ENCODE measurements around the gene UBXN6. TPM values are rescaled to one million over a fixed set of nuclear protein-coding genes. Genes with fewer than 3 reads are reported as not detected.

Gene UBXN6
- total and polyA plus RNA-seq, 7 donors: 110 to 274 (median 134) TPM

- peaks cover 10% of the 10 kb centered on the region for H3K4me1 ChIP-seq
- ATAC-seq: no peak
- WGBS, 3 donors: 97 to 99% (median 98%) methylated on average over 3 of the region's 3 CpGs
- H3K27ac ChIP-seq: no peak overlapping the region
- peaks cover 0 to 31% of the 10 kb centered on the region in 2 donors for H3K36me3 ChIP-seq (ENCODE audit: insufficient read depth in 1 of 2, low read depth in 1 of 2)
- no peak for TF ChIP-seq CTCF (IDR thresholded peaks at IDR 0.05)
- H3K4me3 ChIP-seq: no peak overlapping the region
- intact Hi-C loops (cut with DNase I): loop anchor here in 1 of 2 donors (10.0 kb wide), 1 partner anchor 139 kb away; the partner anchor contains the start of gene SHD
- no peak for DNase-seq
- no peaks in the 10 kb centered on the region for H3K9me3 ChIP-seq
- no peaks in the 10 kb centered on the region for H3K27me3 ChIP-seq (ENCODE audit: insufficient read depth in 3 of 3, low read length in 2 of 3)
These were observed 44.0 kb downstream of the UBXN6 start for GRCh38 chr19:4413588-4413987.

GRCh38 chr19:4409123-4409933 is 48.3 kb downstream of the UBXN6 start:
- H3K27me3 ChIP-seq (ENCODE audit: insufficient read depth in 3 of 3, low read length in 2 of 3): no peaks in the 10 kb centered on the region
- peaks cover 0 to 30% of the 10 kb centered on the region in 2 donors for H3K36me3 ChIP-seq (ENCODE audit: insufficient read depth in 1 of 2, low read depth in 1 of 2)
- H3K4me3 ChIP-seq: no peak overlapping the region
- H3K27ac ChIP-seq: no peak overlapping the region
- intact Hi-C loops (cut with DNase I): loop anchor here in 1 of 2 donors (5.0 kb wide), 1 partner anchor 228 kb away; the partner anchor contains the start of gene TNFAIP8L1
- no peak for ATAC-seq
- DNase-seq: no peak
- no peaks in the 10 kb centered on the region for H3K4me1 ChIP-seq
- TF ChIP-seq CTCF (IDR thresholded peaks at IDR 0.05): no peak
- no peaks in the 10 kb centered on the region for H3K9me3 ChIP-seq
- WGBS, 3 donors: 91 to 93% (median 91%) methylated on average over 23 of the region's 23 CpGs

- H3K27me3 ChIP-seq (ENCODE audit: insufficient read depth in 3 of 3, low read length in 2 of 3): no peaks in the 10 kb centered on the region
- DNase-seq: no peak
- peaks cover 0 to 19% of the 10 kb centered on the region in 2 donors for H3K36me3 ChIP-seq (ENCODE audit: insufficient read depth in 1 of 2, low read depth in 1 of 2)
- H3K4me1 ChIP-seq: peaks cover 12% of the 10 kb centered on the region
- WGBS, 3 donors: 93 to 97% (median 96%) methylated on average over 7 of the region's 7 CpGs
- no peaks in the 10 kb centered on the region for H3K9me3 ChIP-seq
- H3K27ac ChIP-seq: no peak overlapping the region
- intact Hi-C loops (cut with DNase I): loop anchor here in 1 of 2 donors (5.0 kb wide), 1 partner anchor 231 kb away; the partner anchor contains the start of gene TNFAIP8L1
- no peak for ATAC-seq
- TF ChIP-seq CTCF (IDR thresholded peaks at IDR 0.05): no peak
- no peak overlapping the region for H3K4me3 ChIP-seq
These were observed 51.0 kb downstream of the UBXN6 start for GRCh38 chr19:4406626-4407025.

GRCh38 chr19:4405977-4406376 is 51.6 kb downstream of the UBXN6 start:
- ATAC-seq (no peak), DNase-seq (no peak)
- Histone ChIP-seq H3K36me3 (ENCODE audit: insufficient read depth in 1 of 2, low read depth in 1 of 2) (peaks cover 0 to 19% of the 10 kb centered on the region in 2 donors), H3K9me3 (no peaks in the 10 kb centered on the region), H3K4me3 (no peak overlapping the region), H3K4me1 (peaks cover 14% of the 10 kb centered on the region), H3K27me3 (ENCODE audit: insufficient read depth in 3 of 3, low read length in 2 of 3) (no peaks in the 10 kb centered on the region), H3K27ac (no peak overlapping the region)
- WGBS, 3 donors: 78 to 86% (median 82%) methylated on average over 8 of the region's 8 CpGs
- TF ChIP-seq CTCF (IDR thresholded peaks at IDR 0.05): no peak
- intact Hi-C loops (cut with DNase I): loop anchor here in 1 of 2 donors (5.0 kb wide), 1 partner anchor 231 kb away; the partner anchor contains the start of gene TNFAIP8L1

Data from psoas muscle (tissue), 8 donors.